ENCODE measurements around the gene PCBP3.

DNA sequence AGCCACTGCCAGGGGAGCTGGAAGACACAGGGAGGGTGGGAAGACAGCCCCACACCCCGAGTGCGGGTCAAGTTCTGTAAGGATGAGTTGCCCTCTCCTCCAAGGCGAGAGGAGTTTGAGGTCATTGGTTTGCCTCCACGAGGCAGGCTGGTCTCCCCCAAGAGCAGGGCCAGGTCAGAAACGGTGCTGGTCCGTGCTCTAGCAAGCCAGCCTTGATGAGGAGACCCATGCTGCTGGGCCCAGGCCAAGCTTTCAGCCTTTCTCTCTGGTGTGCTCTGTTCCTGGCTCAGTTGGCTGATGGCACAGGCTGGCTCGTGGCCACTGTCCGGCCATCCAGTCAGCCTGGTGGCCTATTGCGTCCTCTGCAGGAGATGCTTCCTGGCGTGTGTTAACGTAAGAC is 12.0 kb upstream of the PCBP3 start:
- TF ChIP-seq, protein P1, sequence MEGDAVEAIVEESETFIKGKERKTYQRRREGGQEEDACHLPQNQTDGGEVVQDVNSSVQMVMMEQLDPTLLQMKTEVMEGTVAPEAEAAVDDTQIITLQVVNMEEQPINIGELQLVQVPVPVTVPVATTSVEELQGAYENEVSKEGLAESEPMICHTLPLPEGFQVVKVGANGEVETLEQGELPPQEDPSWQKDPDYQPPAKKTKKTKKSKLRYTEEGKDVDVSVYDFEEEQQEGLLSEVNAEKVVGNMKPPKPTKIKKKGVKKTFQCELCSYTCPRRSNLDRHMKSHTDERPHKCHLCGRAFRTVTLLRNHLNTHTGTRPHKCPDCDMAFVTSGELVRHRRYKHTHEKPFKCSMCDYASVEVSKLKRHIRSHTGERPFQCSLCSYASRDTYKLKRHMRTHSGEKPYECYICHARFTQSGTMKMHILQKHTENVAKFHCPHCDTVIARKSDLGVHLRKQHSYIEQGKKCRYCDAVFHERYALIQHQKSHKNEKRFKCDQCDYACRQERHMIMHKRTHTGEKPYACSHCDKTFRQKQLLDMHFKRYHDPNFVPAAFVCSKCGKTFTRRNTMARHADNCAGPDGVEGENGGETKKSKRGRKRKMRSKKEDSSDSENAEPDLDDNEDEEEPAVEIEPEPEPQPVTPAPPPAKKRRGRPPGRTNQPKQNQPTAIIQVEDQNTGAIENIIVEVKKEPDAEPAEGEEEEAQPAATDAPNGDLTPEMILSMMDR (IDR thresholded peaks at IDR 0.05 in 4 of 5, conservative IDR thresholded peaks at IDR 0.05 in 1 of 5) = no peak
- TF ChIP-seq POLR2A (IDR thresholded peaks at IDR 0.05) = no peak

Data from gastrocnemius medialis (tissue), 4 donors.